Hematopoietic multipotent progenitor cell treated with erythropoietin and hydrocortisone succinate and interleukin-3 and kit ligand, for 6 days (in vitro differentiated cells): Measurements from ENCODE around the gene CHD3.

Experiments used
- DNase-seq: peaks from one replicate; pipeline ENCODE4 v3.0.0-alpha.2; 2015

CHD3 gene

GRCh38 chr17:7888184-7888920 lies at the start of gene CHD3:
TSS of gene CHD3 (plus strand) at chr17:7888789. CDS start at chr17:7889001, 212 bp downstream.
- peak; percentile 25 for DNase-seq

- DNase-seq: peak; percentile 64
Measured at GRCh38 chr17:7839190-7839875, 49.3 kb upstream of the CHD3 start.

GRCh38 chr17:7839876-7840261 lies 48.7 kb upstream of the CHD3 start:
- DNase-seq: peak; percentile 88

- DNase-seq: no peak
Measured at GRCh38 chr17:7840441-7840840, 48.1 kb upstream of the CHD3 start.

DNA sequence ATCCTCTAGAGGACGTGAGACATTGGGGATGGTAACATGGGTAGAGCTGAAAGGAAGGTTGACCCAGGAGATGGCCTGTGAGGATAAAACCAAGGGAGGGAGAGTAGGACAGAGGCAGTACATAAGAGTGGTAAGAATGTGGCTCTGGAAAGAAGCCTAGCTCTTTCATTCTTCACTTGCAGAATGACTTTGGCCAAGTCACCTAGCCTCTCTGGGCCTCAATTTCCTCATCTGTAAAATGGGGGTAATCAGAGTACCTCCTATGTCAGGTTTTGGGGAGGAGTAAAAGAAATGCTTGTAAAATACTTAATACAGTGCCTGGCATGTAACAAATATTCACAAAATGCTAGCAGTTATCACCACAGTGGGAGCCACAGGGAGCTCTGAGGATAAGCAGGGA lies 47.7 kb upstream of the CHD3 start:
- DNase-seq: no peak

- peak; percentile 84 for DNase-seq
Measured at GRCh38 chr17:7841396-7841914, 47.1 kb upstream of the CHD3 start.

DNA sequence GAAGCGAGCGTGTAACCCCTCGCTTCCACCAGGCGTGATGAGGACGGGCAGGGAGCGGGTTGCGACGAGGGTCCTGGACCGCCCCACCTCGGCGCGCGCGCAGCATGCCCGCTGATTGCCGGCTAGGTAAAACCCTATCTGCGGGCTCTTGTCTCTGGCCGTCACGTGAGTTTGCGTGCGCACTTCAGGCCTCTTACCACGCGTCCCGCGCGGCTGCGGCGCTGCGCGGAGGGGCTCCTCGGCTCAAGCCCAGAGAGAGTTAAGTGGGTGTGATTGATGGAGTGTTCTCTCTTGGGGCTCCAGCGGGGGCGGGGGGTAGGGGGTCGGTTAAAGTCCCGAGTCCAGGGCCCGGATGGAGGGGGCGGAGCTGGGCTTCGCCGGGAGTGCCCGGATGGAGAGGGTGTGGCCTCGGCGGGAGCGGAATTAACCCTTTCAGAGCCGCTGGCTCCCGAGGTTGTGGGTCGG lies 46.6 kb upstream of the CHD3 start:
- peak; percentile 92 for DNase-seq

DNA sequence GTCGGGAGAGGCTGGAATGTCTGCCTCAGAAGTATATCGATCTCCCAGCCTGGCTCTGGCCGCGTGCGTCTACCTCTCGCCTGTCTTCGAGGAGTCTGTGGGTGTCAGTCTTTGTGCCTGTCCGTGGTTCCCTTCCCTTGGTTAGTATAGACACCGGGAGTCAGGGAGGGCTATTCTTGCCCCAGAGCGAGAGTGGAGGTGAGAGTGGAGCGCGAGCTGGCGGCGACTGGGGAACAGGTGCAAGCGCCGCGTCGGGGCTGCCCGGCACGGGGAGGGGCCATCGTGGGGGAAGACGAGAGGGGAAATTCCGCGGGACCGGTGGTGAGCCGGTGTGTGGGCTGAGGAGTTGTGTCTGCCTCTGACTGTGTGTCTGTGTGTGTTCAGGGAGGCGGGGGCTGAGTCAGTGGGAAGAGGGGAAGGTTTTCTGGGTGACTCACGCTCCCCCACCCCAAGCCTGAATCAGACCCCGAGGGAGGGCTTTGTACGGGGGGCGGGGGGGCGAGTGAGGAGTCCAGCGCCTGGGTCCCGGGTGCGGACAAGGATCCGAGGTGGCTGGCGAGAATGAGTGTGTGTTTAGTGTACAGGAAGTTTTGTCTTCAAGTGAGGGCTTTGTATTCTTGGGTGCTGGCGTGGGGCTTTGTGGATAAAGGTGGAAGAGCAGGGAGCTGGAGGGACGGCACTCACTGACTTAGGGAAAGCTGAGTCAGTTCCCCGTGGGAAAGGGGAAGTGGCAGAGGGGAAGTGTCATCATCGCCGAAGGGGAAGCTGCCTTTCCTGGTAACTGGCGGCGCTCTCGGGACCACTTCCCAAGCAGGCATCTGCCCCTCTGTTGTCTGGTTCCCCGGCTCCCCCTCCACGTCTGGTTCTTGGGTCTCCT lies 46.0 kb upstream of the CHD3 start:
- DNase-seq: peak; percentile 64

DNA sequence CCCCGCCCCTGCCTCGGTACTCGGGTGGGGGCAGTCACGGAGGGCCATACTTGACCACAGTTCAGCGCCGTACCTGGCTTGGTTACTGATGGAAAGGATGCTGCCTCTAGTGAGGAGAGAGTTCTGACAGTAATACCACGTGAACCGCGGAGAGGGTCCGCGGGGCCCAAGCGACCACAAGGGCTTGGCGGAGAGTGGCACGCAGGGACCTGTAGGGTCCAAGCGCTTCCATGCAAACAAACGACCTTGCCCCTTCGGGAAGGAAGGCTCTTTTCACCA lies 45.4 kb upstream of the CHD3 start:
- DNase-seq: no peak

DNA sequence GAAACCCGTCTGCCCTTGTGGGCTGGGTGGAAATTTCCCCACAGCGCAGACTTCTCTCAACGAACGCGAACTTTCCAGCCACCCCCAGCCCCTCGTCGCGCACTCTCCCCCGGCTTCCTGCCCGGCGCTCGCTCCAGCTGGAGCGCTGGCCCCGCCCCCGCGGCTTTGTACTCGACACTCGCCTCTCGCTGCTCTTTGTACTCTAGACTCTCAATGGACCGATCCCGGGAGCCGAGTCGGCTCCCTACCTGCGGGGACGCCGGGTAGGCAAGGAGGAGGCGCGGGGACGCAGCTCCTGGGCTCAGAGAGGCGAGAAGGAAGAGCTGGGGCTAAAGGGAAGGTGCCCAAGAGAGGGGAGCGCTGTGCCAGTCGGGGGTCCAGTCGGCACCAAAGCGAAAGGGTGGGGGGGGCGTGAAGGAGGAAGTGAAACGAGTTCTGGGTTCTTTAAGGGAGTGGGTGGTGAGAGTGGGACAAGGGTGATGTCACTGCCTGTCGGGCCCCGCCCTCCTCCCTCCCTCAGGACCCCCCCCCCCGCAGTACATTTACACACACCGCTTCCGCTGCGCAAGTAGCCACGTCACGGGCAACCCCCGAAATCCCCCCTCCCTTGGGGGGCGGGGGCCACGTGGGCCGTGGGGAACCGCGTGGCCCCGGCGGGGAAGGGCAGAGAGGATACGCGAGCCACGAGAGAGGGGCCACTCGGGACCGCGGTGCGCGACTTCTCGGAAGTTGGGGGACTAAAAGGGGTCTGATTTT lies 44.9 kb upstream of the CHD3 start:
- peak; percentile 87 for DNase-seq

DNA sequence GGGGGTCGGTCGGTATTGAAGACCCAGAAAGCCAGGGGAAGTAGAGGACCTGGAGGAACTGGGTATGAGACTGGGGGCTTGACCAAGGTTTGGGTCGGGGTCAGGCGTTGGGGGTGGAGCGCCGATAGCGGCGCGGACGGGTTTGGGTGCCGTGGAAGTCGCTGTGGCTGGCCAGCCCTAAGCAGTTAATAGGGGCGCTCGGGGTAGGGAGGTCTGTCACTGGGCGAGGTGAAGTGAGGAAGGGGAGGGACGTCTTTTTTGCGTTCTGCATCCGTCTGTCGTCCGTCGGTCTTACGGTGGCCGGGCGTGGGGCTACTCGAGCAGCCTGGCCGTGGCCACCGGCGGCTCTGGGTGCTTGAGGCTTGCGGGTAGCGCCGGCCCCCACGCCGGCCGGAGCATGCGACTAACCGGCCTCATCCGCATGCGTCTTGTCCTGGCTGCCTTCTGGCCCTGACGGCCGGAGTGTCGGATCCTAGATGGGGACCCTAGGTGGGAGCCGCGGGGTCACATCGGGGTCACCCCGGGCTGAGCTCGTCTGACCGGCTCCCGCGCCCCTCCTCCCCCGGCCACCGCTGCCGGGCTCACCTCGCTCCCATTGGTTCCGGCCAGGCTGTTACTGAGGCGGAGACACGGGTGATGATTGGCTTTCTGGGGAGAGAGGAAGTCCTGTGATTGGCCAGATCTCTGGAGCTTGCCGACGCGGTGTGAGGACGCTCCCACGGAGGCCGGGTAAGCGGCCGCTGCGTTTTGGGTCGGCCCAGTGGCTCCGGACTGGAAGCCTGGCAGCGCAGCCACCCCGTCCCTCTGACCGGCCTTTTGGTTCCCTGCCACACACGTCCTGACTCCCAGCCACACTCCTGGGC lies 44.1 kb upstream of the CHD3 start:
- peak; percentile 97 for DNase-seq

DNA sequence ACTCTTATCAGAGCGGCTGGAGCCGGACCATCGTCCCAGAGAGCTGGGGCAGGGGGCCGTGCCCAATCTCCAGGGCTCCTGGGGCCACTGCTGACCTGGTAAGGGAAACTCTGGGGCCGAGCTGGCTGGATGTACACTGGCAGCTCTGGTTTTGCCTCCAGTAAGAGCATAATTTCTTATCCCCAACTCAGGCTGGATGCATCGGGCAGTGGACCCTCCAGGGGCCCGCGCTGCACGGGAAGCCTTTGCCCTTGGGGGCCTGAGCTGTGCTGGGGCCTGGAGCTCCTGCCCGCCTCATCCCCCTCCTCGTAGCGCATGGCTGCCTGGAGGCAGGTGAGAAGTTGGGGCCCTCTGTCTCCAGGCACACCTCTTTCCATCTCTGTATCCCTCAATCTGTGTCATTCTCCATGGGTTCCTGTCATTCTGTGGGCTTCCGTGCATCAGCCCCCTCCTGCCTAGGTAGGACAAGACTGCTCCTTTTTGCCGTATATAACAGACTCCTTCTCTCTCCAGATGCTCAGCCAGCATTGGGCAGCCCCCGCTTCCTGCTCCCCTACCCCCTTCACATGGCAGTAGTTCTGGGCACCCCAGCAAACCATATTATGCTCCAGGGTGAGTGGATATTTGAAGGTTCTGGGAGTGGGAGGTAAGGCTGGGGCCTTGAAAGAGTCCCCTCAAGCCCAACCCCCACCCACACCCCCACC lies 43.1 kb upstream of the CHD3 start:
- no peak for DNase-seq

DNA sequence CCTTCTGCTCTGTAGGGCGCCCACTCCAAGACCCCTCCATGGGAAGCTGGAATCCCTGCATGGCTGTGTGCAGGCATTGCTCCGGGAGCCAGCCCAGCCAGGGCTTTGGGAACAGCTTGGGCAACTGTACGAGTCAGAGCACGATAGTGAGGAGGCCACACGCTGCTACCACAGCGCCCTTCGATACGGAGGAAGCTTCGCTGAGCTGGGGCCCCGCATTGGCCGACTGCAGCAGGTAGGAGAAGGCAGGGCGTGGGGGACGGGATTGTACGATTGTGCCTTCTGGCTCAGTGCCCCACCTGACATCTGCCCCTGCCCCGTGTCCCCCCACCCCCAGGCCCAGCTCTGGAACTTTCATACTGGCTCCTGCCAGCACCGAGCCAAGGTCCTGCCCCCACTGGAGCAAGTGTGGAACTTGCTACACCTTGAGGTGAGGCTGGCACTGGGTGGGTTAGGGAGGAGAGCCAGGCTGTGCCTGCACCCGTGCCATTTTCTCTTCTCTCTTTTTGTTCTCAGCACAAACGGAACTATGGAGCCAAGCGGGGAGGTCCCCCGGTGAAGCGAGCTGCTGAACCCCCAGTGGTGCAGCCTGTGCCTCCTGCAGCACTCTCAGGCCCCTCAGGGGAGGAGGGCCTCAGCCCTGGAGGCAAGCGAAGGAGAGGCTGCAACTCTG lies 42.4 kb upstream of the CHD3 start:
- no peak for DNase-seq

- no peak for DNase-seq
Measured at GRCh38 chr17:7846765-7847661, 41.6 kb upstream of the CHD3 start.

DNA sequence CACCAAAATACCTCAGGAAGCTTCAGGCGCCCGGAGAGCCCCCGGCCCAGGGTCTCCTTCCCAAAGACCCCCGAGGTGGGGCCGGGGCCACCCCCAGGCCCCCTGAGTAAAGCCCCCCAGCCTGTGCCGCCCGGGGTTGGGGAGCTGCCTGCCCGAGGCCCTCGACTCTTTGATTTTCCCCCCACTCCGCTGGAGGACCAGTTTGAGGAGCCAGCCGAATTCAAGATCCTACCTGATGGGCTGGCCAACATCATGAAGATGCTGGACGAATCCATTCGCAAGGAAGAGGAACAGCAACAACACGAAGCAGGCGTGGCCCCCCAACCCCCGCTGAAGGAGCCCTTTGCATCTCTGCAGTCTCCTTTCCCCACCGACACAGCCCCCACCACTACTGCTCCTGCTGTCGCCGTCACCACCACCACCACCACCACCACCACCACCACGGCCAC lies 40.4 kb upstream of the CHD3 start:
- no peak for DNase-seq

GRCh38 chr17:7848739-7849129 lies 39.9 kb upstream of the CHD3 start:
- no peak for DNase-seq

DNA sequence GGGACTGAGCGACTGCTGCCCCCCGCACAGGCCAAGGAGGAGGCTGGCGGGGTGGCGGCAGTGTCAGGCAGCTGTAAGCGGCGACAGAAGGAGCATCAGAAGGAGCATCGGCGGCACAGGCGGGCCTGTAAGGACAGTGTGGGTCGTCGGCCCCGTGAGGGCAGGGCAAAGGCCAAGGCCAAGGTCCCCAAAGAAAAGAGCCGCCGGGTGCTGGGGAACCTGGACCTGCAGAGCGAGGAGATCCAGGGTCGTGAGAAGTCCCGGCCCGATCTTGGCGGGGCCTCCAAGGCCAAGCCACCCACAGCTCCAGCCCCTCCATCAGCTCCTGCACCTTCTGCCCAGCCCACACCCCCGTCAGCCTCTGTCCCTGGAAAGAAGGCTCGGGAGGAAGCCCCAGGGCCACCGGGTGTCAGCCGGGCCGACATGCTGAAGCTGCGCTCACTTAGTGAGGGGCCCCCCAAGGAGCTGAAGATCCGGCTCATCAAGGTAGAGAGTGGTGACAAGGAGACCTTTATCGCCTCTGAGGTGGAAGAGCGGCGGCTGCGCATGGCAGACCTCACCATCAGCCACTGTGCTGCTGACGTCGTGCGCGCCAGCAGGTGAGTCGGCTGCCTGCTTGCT lies 39.3 kb upstream of the CHD3 start:
- DNase-seq: no peak

GRCh38 chr17:7849751-7850504 lies 38.7 kb upstream of the CHD3 start:
- DNase-seq: no peak
